ENCODE data around the gene RAC2.

DNA sequence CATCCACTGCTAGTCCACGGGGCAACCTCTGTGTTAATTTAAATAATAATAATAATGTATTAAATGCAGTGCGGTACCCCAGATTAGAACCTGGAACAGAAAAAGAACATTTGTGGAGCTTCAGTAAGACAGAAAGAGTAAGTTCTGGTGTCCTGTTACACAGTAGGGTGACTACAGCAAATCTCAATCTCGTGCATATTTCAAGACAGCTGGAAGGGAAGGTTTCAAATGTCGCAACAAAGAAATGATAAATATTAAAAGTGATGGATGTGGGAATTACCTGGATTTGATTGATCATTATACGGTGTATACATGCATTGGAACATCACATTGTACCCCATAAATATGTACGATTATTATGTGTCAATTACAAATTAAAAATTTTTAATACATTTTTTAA is 1.7 kb upstream of the RAC2 start:
- TF ChIP-seq, protein P1, sequence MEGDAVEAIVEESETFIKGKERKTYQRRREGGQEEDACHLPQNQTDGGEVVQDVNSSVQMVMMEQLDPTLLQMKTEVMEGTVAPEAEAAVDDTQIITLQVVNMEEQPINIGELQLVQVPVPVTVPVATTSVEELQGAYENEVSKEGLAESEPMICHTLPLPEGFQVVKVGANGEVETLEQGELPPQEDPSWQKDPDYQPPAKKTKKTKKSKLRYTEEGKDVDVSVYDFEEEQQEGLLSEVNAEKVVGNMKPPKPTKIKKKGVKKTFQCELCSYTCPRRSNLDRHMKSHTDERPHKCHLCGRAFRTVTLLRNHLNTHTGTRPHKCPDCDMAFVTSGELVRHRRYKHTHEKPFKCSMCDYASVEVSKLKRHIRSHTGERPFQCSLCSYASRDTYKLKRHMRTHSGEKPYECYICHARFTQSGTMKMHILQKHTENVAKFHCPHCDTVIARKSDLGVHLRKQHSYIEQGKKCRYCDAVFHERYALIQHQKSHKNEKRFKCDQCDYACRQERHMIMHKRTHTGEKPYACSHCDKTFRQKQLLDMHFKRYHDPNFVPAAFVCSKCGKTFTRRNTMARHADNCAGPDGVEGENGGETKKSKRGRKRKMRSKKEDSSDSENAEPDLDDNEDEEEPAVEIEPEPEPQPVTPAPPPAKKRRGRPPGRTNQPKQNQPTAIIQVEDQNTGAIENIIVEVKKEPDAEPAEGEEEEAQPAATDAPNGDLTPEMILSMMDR (conservative IDR thresholded peaks at IDR 0.05), result no peak
- no peak for TF ChIP-seq ZFX (IDR thresholded peaks at IDR 0.05)

All from C4-2B (cell line).